Loucy (cell line): ENCODE data around the gene TEAD4.

ENCODE experiments used
- H2AFZ ChIP-seq: fragments of 200-600 bp; sonication (generic); 2 replicates; pipeline ENCODE4 v1.6.0; 2016; ENCODE audit warnings: antibody characterized with exemption, mild to moderate bottlenecking, low read length, moderate library complexity
- H3F3A ChIP-seq: fragments of 200-600 bp; 2 replicates; pipeline ENCODE4 v1.6.0; 2016; ENCODE audit warnings: antibody characterized with exemption, low read depth, mild to moderate bottlenecking
- H3K27me3 ChIP-seq: fragments of 200-600 bp; sonication (generic); 2 replicates; pipeline ENCODE4 v1.6.1; 2014; ENCODE audit warnings: low read length, mild to moderate bottlenecking; ENCODE audit not compliant: insufficient read depth, poor library complexity, severe bottlenecking
- H3K36me3 ChIP-seq: fragments of 200-600 bp; sonication (generic); 2 replicates; pipeline ENCODE4 v1.6.1; 2016; ENCODE audit warnings: low read length; ENCODE audit not compliant: insufficient read depth
- H3K4me1 ChIP-seq: fragments of 200-600 bp; sonication (generic); 2 replicates; pipeline ENCODE4 v1.5.1; 2014; ENCODE audit warnings: low read length, mild to moderate bottlenecking; ENCODE audit not compliant: insufficient read depth, poor library complexity, severe bottlenecking
- H3K4me2 ChIP-seq: fragments of 200-600 bp; sonication (generic); 2 replicates; pipeline ENCODE4 v1.6.0; 2014; ENCODE audit warnings: antibody characterized with exemption, low read length, low read depth, mild to moderate bottlenecking; ENCODE audit not compliant: poor library complexity, severe bottlenecking
- H3K4me3 ChIP-seq: fragments of 200-600 bp; sonication (generic); 2 replicates; pipeline ENCODE4 v1.5.1; 2014; ENCODE audit warnings: low read length, mild to moderate bottlenecking, mixed read lengths; ENCODE audit not compliant: poor library complexity, severe bottlenecking
- H3K79me2 ChIP-seq: fragments of 200-600 bp; sonication (generic); 2 replicates; pipeline ENCODE4 v1.6.1; 2014; ENCODE audit warnings: low read length; ENCODE audit not compliant: insufficient read depth
- H3K9ac ChIP-seq: fragments of 200-600 bp; sonication (generic); 2 replicates; pipeline ENCODE4 v1.6.0; 2014; ENCODE audit warnings: mild to moderate bottlenecking, low read depth, low read length, moderate library complexity; ENCODE audit not compliant: poor library complexity, severe bottlenecking
- H3K9me2 ChIP-seq: fragments of 200-600 bp; sonication (generic); replicated peaks from 2 replicates; pipeline ENCODE4 v1.6.1; 2016; ENCODE audit warnings: low read depth, low read length, mixed read lengths
- H3K9me3 ChIP-seq: fragments of 200-600 bp; sonication (generic); 2 replicates; pipeline ENCODE4 v1.6.1; 2014; ENCODE audit warnings: mild to moderate bottlenecking, antibody characterized with exemption, low read length, low read depth; ENCODE audit not compliant: insufficient read depth
- H4K20me1 ChIP-seq: fragments of 200-600 bp; sonication (generic); 2 replicates; pipeline ENCODE4 v1.6.0; 2014; ENCODE audit warnings: antibody characterized with exemption, low read length, mild to moderate bottlenecking; ENCODE audit not compliant: insufficient read depth, poor library complexity, severe bottlenecking
- CTCF ChIP-seq: fragments of 200-600 bp; sonication (generic); conservative IDR thresholded peaks from 2 replicates; pipeline ENCODE4 v1.5.1; 2014; ENCODE audit warnings: mild to moderate bottlenecking, antibody characterized with exemption, low read length
- EZH2phosphoT487 ChIP-seq: fragments of 200-600 bp; IDR thresholded peaks from 2 replicates; pipeline ENCODE4 v1.6.1; 2018; ENCODE audit warnings: antibody characterized with exemption, mild to moderate bottlenecking, moderate library complexity, borderline replicate concordance

The TEAD4 gene

GRCh38 chr12:3036901-3037600, 77.9 kb downstream of the TEAD4 start:
- Histone ChIP-seq H3K27me3 (no peaks in the 10 kb centered on the region), H2AFZ (no peak overlapping the region), H4K20me1 (no peaks in the 10 kb centered on the region), H3K4me3 (no peak overlapping the region), H3K4me1 (no peaks in the 10 kb centered on the region), H3F3A (no peaks in the 10 kb centered on the region), H3K36me3 (no peaks in the 10 kb centered on the region), H3K9me3 (no peaks in the 10 kb centered on the region), H3K4me2 (no peak overlapping the region), H3K9ac (no peak overlapping the region), H3K9me2 (no peaks in the 10 kb centered on the region), H3K79me2 (no peaks in the 10 kb centered on the region)
- TF ChIP-seq EZH2phosphoT487 (no peak), CTCF (no peak)

- H3K27me3 ChIP-seq: no peaks in the 10 kb centered on the region
- TF ChIP-seq EZH2phosphoT487 (no peak), CTCF (no peak)
- H2AFZ ChIP-seq: no peak overlapping the region
- no peak overlapping the region for H3K9ac ChIP-seq
- no peaks in the 10 kb centered on the region for H3K79me2 ChIP-seq
- no peaks in the 10 kb centered on the region for H3K36me3 ChIP-seq
- H3K4me3 ChIP-seq: no peak overlapping the region
- no peaks in the 10 kb centered on the region for H4K20me1 ChIP-seq
- H3K4me1 ChIP-seq: no peaks in the 10 kb centered on the region
- H3F3A ChIP-seq: no peaks in the 10 kb centered on the region
- H3K4me2 ChIP-seq: no peak overlapping the region
- H3K9me2 ChIP-seq: no peaks in the 10 kb centered on the region
- H3K9me3 ChIP-seq: no peaks in the 10 kb centered on the region
Measured at GRCh38 chr12:3038166-3038565, 79.0 kb downstream of the TEAD4 start.

GRCh38 chr12:3038926-3039510, 79.8 kb downstream of the TEAD4 start:
- no peaks in the 10 kb centered on the region for H3F3A ChIP-seq
- TF ChIP-seq CTCF (no peak), EZH2phosphoT487 (no peak)
- H3K36me3 ChIP-seq: no peaks in the 10 kb centered on the region
- H3K27me3 ChIP-seq: no peaks in the 10 kb centered on the region
- no peaks in the 10 kb centered on the region for H3K9me2 ChIP-seq
- no peak overlapping the region for H2AFZ ChIP-seq
- H3K4me3 ChIP-seq: no peak overlapping the region
- no peaks in the 10 kb centered on the region for H3K79me2 ChIP-seq
- H3K4me2 ChIP-seq: no peak overlapping the region
- H3K9ac ChIP-seq: no peak overlapping the region
- no peaks in the 10 kb centered on the region for H3K4me1 ChIP-seq
- H3K9me3 ChIP-seq: no peaks in the 10 kb centered on the region
- no peaks in the 10 kb centered on the region for H4K20me1 ChIP-seq
